ENCODE measurements around the gene BCL6B. TPM values are rescaled to one million over a fixed set of nuclear protein-coding genes. Genes with fewer than 3 reads are reported as not detected.

The BCL6B gene
- total RNA-seq, 1 experiment from 2014 or later: not detected

DNA sequence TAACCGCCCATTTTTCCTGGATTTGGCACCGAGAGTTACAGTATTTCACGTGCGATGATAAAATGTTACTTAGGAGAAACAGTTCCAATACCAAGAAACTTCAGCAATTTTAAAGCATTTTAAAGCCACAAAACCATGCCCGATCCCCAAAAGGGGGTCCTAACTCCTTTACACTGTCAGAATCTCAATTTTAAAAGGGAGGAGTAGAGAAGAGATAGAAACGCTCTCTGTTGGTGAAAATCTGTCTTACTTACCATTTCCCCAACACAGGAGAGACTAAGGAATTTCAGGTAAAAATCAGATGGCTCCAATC lies 11.0 kb upstream of the BCL6B start:
- Mint-ChIP-seq H3K9me3 (ENCODE audit: low read depth, unreplicated experiment) (no peaks in the 10 kb centered on the region), H3K36me3 (ENCODE audit: insufficient read depth, unreplicated experiment) (peaks cover 48% of the 10 kb centered on the region), H3K4me1 (ENCODE audit: low read depth, unreplicated experiment) (no peaks in the 10 kb centered on the region), H3K27ac (ENCODE audit: unreplicated experiment) (peak overlapping the region; percentile 96), H3K4me3 (ENCODE audit: low read depth, unreplicated experiment) (peak overlapping the region; percentile 89), H3K27me3 (ENCODE audit: unreplicated experiment) (no peaks in the 10 kb centered on the region)
- CTCF ChIA-PET: interaction anchor here (0.6 kb wide), 1 partner anchor 90 kb away, joined by 4 read pairs; no protein-coding TSS in a partner anchor
- BruUV-seq (replicated peaks): TSS peak; percentile 87
- no peak for DNase-seq
- intact Hi-C loops (cut with micrococcal nuclease; ENCODE audit: unreplicated experiment): no loop called here
- TF ChIP-seq, protein P1, sequence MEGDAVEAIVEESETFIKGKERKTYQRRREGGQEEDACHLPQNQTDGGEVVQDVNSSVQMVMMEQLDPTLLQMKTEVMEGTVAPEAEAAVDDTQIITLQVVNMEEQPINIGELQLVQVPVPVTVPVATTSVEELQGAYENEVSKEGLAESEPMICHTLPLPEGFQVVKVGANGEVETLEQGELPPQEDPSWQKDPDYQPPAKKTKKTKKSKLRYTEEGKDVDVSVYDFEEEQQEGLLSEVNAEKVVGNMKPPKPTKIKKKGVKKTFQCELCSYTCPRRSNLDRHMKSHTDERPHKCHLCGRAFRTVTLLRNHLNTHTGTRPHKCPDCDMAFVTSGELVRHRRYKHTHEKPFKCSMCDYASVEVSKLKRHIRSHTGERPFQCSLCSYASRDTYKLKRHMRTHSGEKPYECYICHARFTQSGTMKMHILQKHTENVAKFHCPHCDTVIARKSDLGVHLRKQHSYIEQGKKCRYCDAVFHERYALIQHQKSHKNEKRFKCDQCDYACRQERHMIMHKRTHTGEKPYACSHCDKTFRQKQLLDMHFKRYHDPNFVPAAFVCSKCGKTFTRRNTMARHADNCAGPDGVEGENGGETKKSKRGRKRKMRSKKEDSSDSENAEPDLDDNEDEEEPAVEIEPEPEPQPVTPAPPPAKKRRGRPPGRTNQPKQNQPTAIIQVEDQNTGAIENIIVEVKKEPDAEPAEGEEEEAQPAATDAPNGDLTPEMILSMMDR (IDR thresholded peaks at IDR 0.05; ENCODE audit: unreplicated experiment): no peak

DNA sequence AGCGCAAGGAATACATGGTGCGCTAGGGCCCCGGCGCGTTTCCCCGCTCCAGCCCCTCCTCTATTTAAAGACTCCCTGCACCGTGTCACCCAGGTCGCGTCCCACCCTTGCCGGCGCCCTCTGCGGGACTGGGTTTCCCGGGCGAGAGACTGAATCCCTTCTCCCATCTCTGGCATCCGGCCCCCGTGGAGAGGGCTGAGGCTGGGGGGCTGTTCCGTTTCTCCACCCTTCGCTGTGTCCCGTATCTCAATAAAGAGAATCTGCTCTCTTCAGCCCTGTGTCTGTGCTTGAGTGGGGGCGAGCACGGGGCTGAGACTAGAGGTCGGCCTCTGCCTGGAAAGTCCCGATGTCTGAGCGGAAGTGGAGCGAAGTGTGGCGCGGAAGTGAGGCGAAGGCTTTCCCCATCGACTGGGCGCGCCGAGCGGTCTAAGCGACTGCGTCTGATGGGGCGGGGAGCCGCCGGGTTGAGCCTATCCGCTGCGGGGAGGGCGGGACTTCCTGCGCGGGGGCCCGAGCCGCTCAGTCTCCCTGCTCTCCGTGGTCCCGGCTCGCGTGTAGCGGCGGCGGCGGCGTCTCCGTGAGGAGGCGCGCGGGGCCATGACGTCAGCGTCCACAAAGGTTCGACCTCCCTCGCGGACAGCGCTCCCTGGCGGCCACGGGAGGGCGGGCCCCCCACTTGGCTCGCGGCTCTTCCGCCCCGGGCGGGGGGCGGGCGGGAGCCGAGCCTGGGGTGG lies 8.4 kb upstream of the BCL6B start:
- peak; percentile 93 for DNase-seq
- Mint-ChIP-seq H3K4me1 (ENCODE audit: low read depth, unreplicated experiment) (no peaks in the 10 kb centered on the region), H3K4me3 (ENCODE audit: low read depth, unreplicated experiment) (peak overlapping the region; percentile 89), H3K27ac (ENCODE audit: unreplicated experiment) (peak overlapping the region; percentile 96), H3K27me3 (ENCODE audit: unreplicated experiment) (no peaks in the 10 kb centered on the region), H3K9me3 (ENCODE audit: low read depth, unreplicated experiment) (no peaks in the 10 kb centered on the region), H3K36me3 (ENCODE audit: insufficient read depth, unreplicated experiment) (peaks cover 51% of the 10 kb centered on the region)
- CTCF ChIA-PET: interaction anchor here (1.0 kb wide), 1 partner anchor 31 kb away, joined by 3 read pairs; no protein-coding TSS in a partner anchor
- TF ChIP-seq, protein P1 (IDR thresholded peaks at IDR 0.05; ENCODE audit: unreplicated experiment): peak; percentile 47
- intact Hi-C loops (cut with micrococcal nuclease; ENCODE audit: unreplicated experiment): no loop called here
- BruUV-seq (replicated peaks): no TSS peak

DNA sequence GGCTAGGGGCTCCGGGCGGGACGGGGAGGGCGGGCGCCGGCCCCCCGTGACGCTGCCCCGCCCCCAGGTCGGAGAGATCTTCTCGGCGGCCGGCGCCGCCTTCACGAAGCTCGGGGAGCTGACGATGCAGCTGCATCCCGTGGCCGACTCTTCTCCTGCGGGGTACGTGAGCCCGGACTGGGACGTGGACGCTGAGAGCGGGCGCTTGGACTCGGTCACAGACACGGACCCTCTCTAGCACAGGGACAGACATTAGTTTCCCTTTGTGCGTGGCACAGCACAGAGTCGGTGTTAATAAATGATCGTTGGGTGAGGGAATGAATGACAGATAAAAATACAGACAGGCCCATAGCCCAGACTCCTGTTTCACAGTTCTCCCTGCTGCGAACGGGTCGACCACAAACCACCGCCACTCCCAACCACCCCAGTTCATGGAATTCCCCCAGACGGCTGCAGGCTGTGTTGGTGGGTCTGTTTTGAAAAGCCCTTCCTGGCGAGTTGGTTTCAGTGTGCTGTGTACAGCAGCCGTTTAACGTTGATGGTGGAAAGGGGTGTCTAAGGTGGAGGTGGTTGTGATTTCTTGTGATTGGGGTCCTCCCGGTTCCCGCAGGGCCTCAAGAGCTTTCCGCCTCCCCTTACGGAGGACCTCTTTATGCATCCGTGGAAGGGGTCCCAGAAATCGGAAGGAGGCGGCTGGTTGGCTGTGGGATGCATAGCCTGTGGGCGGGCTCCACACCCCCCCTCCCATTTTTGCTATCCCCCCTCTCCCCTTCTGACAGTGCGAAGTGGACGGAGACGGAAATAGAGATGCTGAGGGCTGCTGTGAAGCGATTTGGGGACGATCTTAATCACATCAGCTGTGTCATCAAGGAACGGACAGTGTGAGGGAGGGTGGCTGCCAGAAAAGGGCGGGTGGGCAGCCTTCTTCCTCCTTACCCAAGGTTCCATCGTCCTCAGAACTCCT lies 7.6 kb upstream of the BCL6B start:
- BruUV-seq (replicated peaks): TSS peak; percentile 26
- CTCF ChIA-PET: interaction anchor here (1.0 kb wide), 1 partner anchor 31 kb away, joined by 3 read pairs; no protein-coding TSS in a partner anchor

DNA sequence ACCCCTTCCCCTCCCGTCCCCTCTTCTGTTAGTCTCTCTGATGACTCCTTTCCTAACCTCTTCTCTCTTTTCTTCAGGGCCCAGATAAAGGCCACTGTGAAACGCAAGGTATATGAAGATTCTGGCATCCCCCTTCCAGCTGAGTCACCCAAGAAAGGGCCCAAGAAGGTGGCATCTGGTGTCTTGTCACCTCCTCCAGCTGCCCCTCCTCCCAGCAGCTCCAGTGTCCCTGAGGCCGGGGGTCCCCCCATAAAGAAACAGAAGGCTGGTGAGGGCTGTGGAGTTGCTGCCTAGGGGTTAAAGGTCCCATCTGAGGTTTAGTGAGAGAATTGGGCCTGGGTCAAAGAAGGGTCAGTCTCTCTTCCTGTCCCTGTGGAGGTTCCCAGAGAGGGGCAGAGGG lies 6.4 kb upstream of the BCL6B start:
- CTCF ChIA-PET: no interaction called here
- Mint-ChIP-seq H3K36me3 (ENCODE audit: insufficient read depth, unreplicated experiment) (peaks cover 61% of the 10 kb centered on the region), H3K27me3 (ENCODE audit: unreplicated experiment) (no peaks in the 10 kb centered on the region), H3K4me3 (ENCODE audit: low read depth, unreplicated experiment) (no peak overlapping the region), H3K4me1 (ENCODE audit: low read depth, unreplicated experiment) (no peaks in the 10 kb centered on the region), H3K27ac (ENCODE audit: unreplicated experiment) (no peak overlapping the region), H3K9me3 (ENCODE audit: low read depth, unreplicated experiment) (no peaks in the 10 kb centered on the region)
- TF ChIP-seq, protein P1 (IDR thresholded peaks at IDR 0.05; ENCODE audit: unreplicated experiment): no peak
- DNase-seq: no peak
- intact Hi-C loops (cut with micrococcal nuclease; ENCODE audit: unreplicated experiment): no loop called here
- no TSS peak for BruUV-seq (replicated peaks)

More for the DNA sequence above, 7.6 kb upstream of the BCL6B start:
- DNase-seq: no peak
- Mint-ChIP-seq H3K36me3 (ENCODE audit: insufficient read depth, unreplicated experiment) (peaks cover 53% of the 10 kb centered on the region), H3K27me3 (ENCODE audit: unreplicated experiment) (no peaks in the 10 kb centered on the region), H3K9me3 (ENCODE audit: low read depth, unreplicated experiment) (no peaks in the 10 kb centered on the region), H3K4me3 (ENCODE audit: low read depth, unreplicated experiment) (peak overlapping the region; percentile 89), H3K4me1 (ENCODE audit: low read depth, unreplicated experiment) (no peaks in the 10 kb centered on the region), H3K27ac (ENCODE audit: unreplicated experiment) (peak overlapping the region; percentile 27)
- TF ChIP-seq, protein P1 (IDR thresholded peaks at IDR 0.05; ENCODE audit: unreplicated experiment): no peak
- intact Hi-C loops (cut with micrococcal nuclease; ENCODE audit: unreplicated experiment): no loop called here
